HepG2 (cell line): ENCODE data around the gene OGFOD3. TPM values are rescaled to one million over a fixed set of nuclear protein-coding genes. Genes with fewer than 3 reads are reported as not detected.

Source experiments
- AKNA ChIP-seq: sonication (generic); formaldehyde crosslinking; IDR thresholded peaks from 2 replicates; pipeline ENCODE4 v1.4.0; 2020; ENCODE audit warnings: missing genetic modification reagents, borderline replicate concordance
- ELK4 ChIP-seq: sonication (generic); formaldehyde crosslinking; IDR thresholded peaks from 2 replicates; pipeline ENCODE4 v1.9.0; 2021; ENCODE audit warnings: missing genetic modification reagents, borderline replicate concordance
- HNF4G ChIP-seq, 2 experiments: sonication (generic) in 1 of 2; formaldehyde crosslinking in 1 of 2; IDR thresholded peaks; 2 replicates each; pipeline versions ENCODE4 v1.4.0 to v1.6.1; 2011 to 2020; ENCODE audit warnings: borderline replicate concordance in 2 of 2, low read depth in 2 of 2, mild to moderate bottlenecking in 2 of 2, low read length in 1 of 2, missing genetic modification reagents in 1 of 2, moderate library complexity in 1 of 2
- HOMEZ ChIP-seq: IDR thresholded peaks from 2 replicates; pipeline ENCODE4 v1.6.1; 2016; ENCODE audit warnings: low read depth
- MLLT10 ChIP-seq: sonication (generic); formaldehyde crosslinking; IDR thresholded peaks from 2 replicates; pipeline ENCODE4 v1.4.0; 2020; ENCODE audit warnings: missing genetic modification reagents
- MXI1 ChIP-seq: IDR thresholded peaks from 3 replicates; pipeline ENCODE4 v1.6.1; 2012; ENCODE audit warnings: low read depth, low read length, inconsistent platforms, borderline replicate concordance
- RFX3 ChIP-seq: IDR thresholded peaks from 2 replicates; pipeline ENCODE4 v1.6.1; 2016; ENCODE audit warnings: missing biosample characterization, missing genetic modification reagents
- SPEN ChIP-seq: sonication (generic); formaldehyde crosslinking; IDR thresholded peaks from 2 replicates; pipeline ENCODE4 v1.5.1; 2020; ENCODE audit warnings: low read depth, mild to moderate bottlenecking, missing genetic modification reagents
- TERF1 ChIP-seq: sonication (generic); formaldehyde crosslinking; IDR thresholded peaks from 2 replicates; pipeline ENCODE4 v1.8.0; 2022; ENCODE audit warnings: mild to moderate bottlenecking, missing genetic modification reagents, moderate library complexity
- TFAP4 ChIP-seq: sonication (generic); IDR thresholded peaks from 2 replicates; pipeline ENCODE4 v1.6.1; 2016; ENCODE audit warnings: low read depth, borderline replicate concordance
- TOPORS ChIP-seq: sonication (generic); formaldehyde crosslinking; IDR thresholded peaks from 2 replicates; pipeline ENCODE4 v1.8.0; 2023; ENCODE audit warnings: mild to moderate bottlenecking, missing genetic modification reagents
- ZNF251 ChIP-seq: sonication (generic); formaldehyde crosslinking; IDR thresholded peaks from 2 replicates; pipeline ENCODE4 v1.9.0; 2021; ENCODE audit warnings: mild to moderate bottlenecking, missing genetic modification reagents
- ZNF414 ChIP-seq: sonication (generic); formaldehyde crosslinking; IDR thresholded peaks from 2 replicates; pipeline ENCODE4 v1.5.0; 2020; ENCODE audit warnings: missing genetic modification reagents
- ZNF543 ChIP-seq: sonication (generic); formaldehyde crosslinking; IDR thresholded peaks from 2 replicates; pipeline ENCODE4 v1.4.0; 2020; ENCODE audit warnings: mild to moderate bottlenecking, missing genetic modification reagents
- ZNF550 ChIP-seq: sonication (generic); formaldehyde crosslinking; IDR thresholded peaks from 2 replicates; pipeline ENCODE4 v1.4.0; 2020; ENCODE audit warnings: mild to moderate bottlenecking, missing genetic modification reagents, borderline replicate concordance
- ZSCAN25 ChIP-seq: sonication (generic); formaldehyde crosslinking; IDR thresholded peaks from 2 replicates; pipeline ENCODE4 v1.8.0; 2022; ENCODE audit warnings: mild to moderate bottlenecking, missing genetic modification reagents
- polyA plus RNA-seq, 8 experiments: library from polyadenylated mRNA; depleted of rRNA in 3 of 8; stranded (reverse) in 7 of 8; unstranded in 1 of 8; fragments of >200 nt; fragmentation: Illumina TruSeq in 4 of 8; extraction: Trizol in 4 of 8; gene quantifications; 2 replicates each; pipeline versions ENCODE4 v1.2.1 to v1.2.3, GENCODE V29; 2011 to 2016; ENCODE audit warnings: low read depth in 4 of 8, missing spikeins in 1 of 8, mixed read lengths in 1 of 8; ENCODE audit not compliant: insufficient read depth in 1 of 8
- total RNA-seq, 5 experiments: library from RNA; depleted of rRNA; stranded (reverse); fragments of >200 nt; fragmentation: Illumina TruSeq; extraction: Trizol; gene quantifications; 2 replicates each; pipeline ENCODE4 v1.2.3, GENCODE V29; 2016; ENCODE audit warnings: low read depth in 1 of 5

OGFOD3 gene
- total and polyA plus RNA-seq, 2 of the 13 experiments (the other 11 are each of a cell fraction or from before 2014, with no cell fraction given), result 40.0 to 42.1 TPM

GRCh38 chr17:82418001-82418986 lies at the start of gene OGFOD3, which contains the start of gene HEXD (continued):
- TF ChIP-seq MLLT10 (CRISPR knock-in tag), result no peak
- TF ChIP-seq ZSCAN25 (CRISPR knock-in tag), result peak; percentile 92
- no peak for TF ChIP-seq TERF1 (CRISPR knock-in tag)
- TF ChIP-seq TOPORS (CRISPR knock-in tag), result peak; percentile 89
- TF ChIP-seq HNF4G (IDR thresholded peaks at IDR 0.05; ENCODE audit: borderline replicate concordance, low read depth, low read length), result peak; percentile 9; the same call in 1 of the 2 replicates
- peak; percentile 26; the same call in 1 of the 2 replicates for TF ChIP-seq HNF4G (CRISPR knock-in tag; IDR thresholded peaks at IDR 0.05; ENCODE audit: borderline replicate concordance, low read depth)
- no peak for TF ChIP-seq AKNA (CRISPR knock-in tag)
- TF ChIP-seq ZNF414 (CRISPR knock-in tag), result peak; percentile 18; the same call in 1 of the 2 replicates
- TF ChIP-seq MXI1, result peak; percentile 89; the same call in 2 of the 3 replicates
- TF ChIP-seq TFAP4, result no peak
- no peak for TF ChIP-seq HOMEZ (CRISPR knock-in tag)
- no peak for TF ChIP-seq ZNF251 (CRISPR knock-in tag)
- TF ChIP-seq ELK4 (CRISPR knock-in tag), result no peak
- peak; percentile 47; the same call in 1 of the 2 replicates for TF ChIP-seq ZNF543 (CRISPR knock-in tag)
- TF ChIP-seq RFX3 (CRISPR knock-in tag), result no peak
- TF ChIP-seq ZNF550, result no peak
- peak; percentile 97 for TF ChIP-seq SPEN (CRISPR knock-in tag)
